Neural progenitor cell (in vitro differentiated cells): Measurements from ENCODE around the gene GREM2. TPM values are rescaled to one million over a fixed set of nuclear protein-coding genes. Genes with fewer than 3 reads are reported as not detected.
A peak's percentile ranks its signal among the peaks of the same experiment; 100 is the strongest.

ENCODE experiments used
- DNase-seq: peaks from one replicate; pipeline ENCODE4 v3.0.0-alpha.2; 2016; ENCODE audit warnings: low spot score
- H2AFZ ChIP-seq: fragments of 200-600 bp; sonication (generic); replicated peaks from 2 replicates; pipeline ENCODE4 v1.6.1; 2016; ENCODE audit warnings: antibody characterized with exemption
- H3F3A ChIP-seq: fragments of 200-600 bp; sonication (generic); 2 replicates; pipeline ENCODE4 v1.6.1; 2016; ENCODE audit warnings: antibody characterized with exemption, low read depth
- H3K27ac ChIP-seq: fragments of 200-600 bp; sonication (generic); 2 replicates; pipeline ENCODE4 v1.5.1; 2016; ENCODE audit warnings: mild to moderate bottlenecking
- H3K27me3 ChIP-seq: fragments of 200-600 bp; sonication (generic); 2 replicates; pipeline ENCODE4 v1.6.1; 2016; ENCODE audit warnings: mild to moderate bottlenecking, moderate library complexity
- H3K36me3 ChIP-seq: fragments of 200-600 bp; sonication (generic); 2 replicates; pipeline ENCODE4 v1.5.1; 2016
- H3K4me1 ChIP-seq: fragments of 200-600 bp; sonication (generic); 2 replicates; pipeline ENCODE4 v1.6.1; 2016; ENCODE audit warnings: mixed run types
- H3K4me2 ChIP-seq: fragments of 200-600 bp; sonication (generic); 2 replicates; pipeline ENCODE4 v1.6.1; 2016
- H3K4me3 ChIP-seq: fragments of 200-600 bp; sonication (generic); 2 replicates; pipeline ENCODE4 v1.5.1; 2016
- H3K79me2 ChIP-seq: fragments of 200-600 bp; sonication (generic); 2 replicates; pipeline ENCODE4 v1.6.1; 2016; ENCODE audit warnings: low read depth
- H3K9ac ChIP-seq: fragments of 200-600 bp; sonication (generic); 2 replicates; pipeline ENCODE4 v1.6.1; 2016
- H3K9me3 ChIP-seq: fragments of 200-600 bp; sonication (generic); 2 replicates; pipeline ENCODE4 v1.5.1; 2016; ENCODE audit warnings: low read depth
- H4K20me1 ChIP-seq: fragments of 200-600 bp; sonication (generic); 2 replicates; pipeline ENCODE4 v1.6.1; 2016; ENCODE audit warnings: low read depth
- H3K27ac Mint-ChIP-seq: 3 replicates; pipeline ENCODE4 v1.8.0; 2021; ENCODE audit warnings: mixed read lengths
- H3K27me3 Mint-ChIP-seq: 2 replicates; pipeline ENCODE4 v1.8.0; 2022; ENCODE audit warnings: low read depth, mild to moderate bottlenecking, inconsistent platforms, moderate library complexity, mixed read lengths; ENCODE audit not compliant: insufficient read depth
- H3K36me3 Mint-ChIP-seq: 3 replicates; pipeline ENCODE4 v1.8.0; 2021; ENCODE audit warnings: mixed read lengths
- H3K4me1 Mint-ChIP-seq: 3 replicates; pipeline ENCODE4 v1.8.0; 2021; ENCODE audit warnings: mixed read lengths
- H3K4me3 Mint-ChIP-seq: 3 replicates; pipeline ENCODE4 v1.8.0; 2021; ENCODE audit warnings: mild to moderate bottlenecking, moderate library complexity, mixed read lengths
- H3K9me3 Mint-ChIP-seq: 3 replicates; pipeline ENCODE4 v1.8.0; 2020; ENCODE audit warnings: mixed read lengths
- CTCF ChIP-seq: fragments of 200-600 bp; sonication (generic); IDR thresholded peaks from 2 replicates; pipeline ENCODE4 v1.5.1; 2017; ENCODE audit warnings: antibody characterized with exemption, mild to moderate bottlenecking
- EZH2 ChIP-seq: fragments of 200-600 bp; sonication (generic); IDR thresholded peaks from 2 replicates; pipeline ENCODE4 v1.6.1; 2017; ENCODE audit warnings: antibody characterized with exemption, mild to moderate bottlenecking, moderate library complexity
- EZH2phosphoT487 ChIP-seq: fragments of 200-600 bp; sonication (generic); IDR thresholded peaks from 2 replicates; pipeline ENCODE4 v1.6.1; 2017; ENCODE audit warnings: antibody characterized with exemption
- total RNA-seq: library from RNA; depleted of rRNA; stranded (reverse); fragments of >200 nt; gene quantifications from 2 replicates; pipeline ENCODE4 v1.2.3, GENCODE V29; 2015; ENCODE audit warnings: low replicate concordance

GREM2 gene
- total RNA-seq, 1 donor from 2014 or later = not detected

- H3K27ac ChIP-seq = no peak overlapping the region
- H3K4me3 ChIP-seq = no peak overlapping the region
- Mint-ChIP-seq H3K4me1 (peaks cover 6% of the 10 kb centered on the region), H3K4me3 (no peak overlapping the region), H3K27ac (no peak overlapping the region), H3K36me3 (no peaks in the 10 kb centered on the region), H3K27me3 (peaks cover 6% of the 10 kb centered on the region), H3K9me3 (no peaks in the 10 kb centered on the region)
- H3K9me3 ChIP-seq = no peaks in the 10 kb centered on the region
- H3K79me2 ChIP-seq = no peaks in the 10 kb centered on the region
- no peaks in the 10 kb centered on the region for H3K36me3 ChIP-seq
- H3K4me1 ChIP-seq = peaks cover 3% of the 10 kb centered on the region
- peaks cover 29% of the 10 kb centered on the region for H3K27me3 ChIP-seq
- no peaks in the 10 kb centered on the region for H4K20me1 ChIP-seq
- TF ChIP-seq EZH2phosphoT487 = no peak
- no peak for TF ChIP-seq CTCF
- TF ChIP-seq EZH2 = no peak
- H3F3A ChIP-seq = no peaks in the 10 kb centered on the region
- H3K4me2 ChIP-seq = no peak overlapping the region
- H2AFZ ChIP-seq = no peak overlapping the region
- DNase-seq = no peak
- no peak overlapping the region for H3K9ac ChIP-seq
Measured at GRCh38 chr1:240607006-240607405, 4.9 kb downstream of the GREM2 start.

- Mint-ChIP-seq H3K4me1 (peaks cover 23% of the 10 kb centered on the region), H3K4me3 (no peak overlapping the region), H3K36me3 (no peaks in the 10 kb centered on the region), H3K9me3 (no peaks in the 10 kb centered on the region), H3K27ac (no peak overlapping the region), H3K27me3 (peaks cover 2% of the 10 kb centered on the region)
- H3K27ac ChIP-seq = no peak overlapping the region
- H4K20me1 ChIP-seq = no peaks in the 10 kb centered on the region
- TF ChIP-seq EZH2 (no peak), CTCF (no peak), EZH2phosphoT487 (no peak)
- H3F3A ChIP-seq = no peaks in the 10 kb centered on the region
- H3K9ac ChIP-seq = no peak overlapping the region
- no peaks in the 10 kb centered on the region for H3K4me1 ChIP-seq
- no peaks in the 10 kb centered on the region for H3K27me3 ChIP-seq
- no peaks in the 10 kb centered on the region for H3K36me3 ChIP-seq
- H3K4me2 ChIP-seq = no peak overlapping the region
- no peaks in the 10 kb centered on the region for H3K9me3 ChIP-seq
- H2AFZ ChIP-seq = no peak overlapping the region
- H3K4me3 ChIP-seq = no peak overlapping the region
- DNase-seq = no peak
- H3K79me2 ChIP-seq = no peaks in the 10 kb centered on the region
Measured at GRCh38 chr1:240602189-240602588, 9.8 kb downstream of the GREM2 start.

GRCh38 chr1:240599830-240600229, 12.1 kb downstream of the GREM2 start:
- Histone ChIP-seq H3K27ac (no peak overlapping the region), H3K27me3 (no peaks in the 10 kb centered on the region), H3K4me2 (no peak overlapping the region), H2AFZ (no peak overlapping the region), H3K9me3 (no peaks in the 10 kb centered on the region), H3K4me1 (no peaks in the 10 kb centered on the region), H3F3A (no peaks in the 10 kb centered on the region), H3K9ac (no peak overlapping the region), H3K79me2 (no peaks in the 10 kb centered on the region), H3K4me3 (no peak overlapping the region), H3K36me3 (no peaks in the 10 kb centered on the region), H4K20me1 (no peaks in the 10 kb centered on the region)
- Mint-ChIP-seq H3K4me1 (peaks cover 35% of the 10 kb centered on the region), H3K36me3 (no peaks in the 10 kb centered on the region), H3K27me3 (peaks cover 2% of the 10 kb centered on the region), H3K4me3 (no peak overlapping the region), H3K27ac (no peak overlapping the region), H3K9me3 (no peaks in the 10 kb centered on the region)
- TF ChIP-seq EZH2phosphoT487 = no peak
- no peak for TF ChIP-seq EZH2
- no peak for TF ChIP-seq CTCF
- no peak for DNase-seq

- H3K4me1 ChIP-seq = no peaks in the 10 kb centered on the region
- TF ChIP-seq EZH2 = no peak
- TF ChIP-seq EZH2phosphoT487 = no peak
- TF ChIP-seq CTCF = no peak
- Mint-ChIP-seq H3K4me3 (no peak overlapping the region), H3K27ac (peak overlapping the region; percentile 97), H3K27me3 (peaks cover 2% of the 10 kb centered on the region), H3K9me3 (no peaks in the 10 kb centered on the region), H3K36me3 (no peaks in the 10 kb centered on the region), H3K4me1 (peaks cover 35% of the 10 kb centered on the region)
- H3K27me3 ChIP-seq = no peaks in the 10 kb centered on the region
- no peak for DNase-seq
- H3F3A ChIP-seq = no peaks in the 10 kb centered on the region
- no peak overlapping the region for H2AFZ ChIP-seq
- no peak overlapping the region for H3K4me2 ChIP-seq
- H3K9me3 ChIP-seq = no peaks in the 10 kb centered on the region
- no peak overlapping the region for H3K9ac ChIP-seq
- no peak overlapping the region for H3K27ac ChIP-seq
- H3K36me3 ChIP-seq = no peaks in the 10 kb centered on the region
- no peak overlapping the region for H3K4me3 ChIP-seq
- no peaks in the 10 kb centered on the region for H3K79me2 ChIP-seq
- H4K20me1 ChIP-seq = no peaks in the 10 kb centered on the region
Measured at GRCh38 chr1:240599299-240599698, 12.7 kb downstream of the GREM2 start.
